Measurements from ENCODE around the gene CNGB1. TPM values are rescaled to one million over a fixed set of nuclear protein-coding genes. Genes with fewer than 3 reads are reported as not detected.
A peak's percentile ranks its signal among the peaks of the same experiment; 100 is the strongest.
"Not testable (repeated sequence)": the region's sequence is repeated elsewhere in the genome, so short reads cannot be mapped to it uniquely, and the experiment has no call there.

The CNGB1 gene
- total and polyA plus RNA-seq, 2 of the 13 experiments (the other 11 are each of a cell fraction or from before 2014, with no cell fraction given): 0.02 to 0.15 TPM

- ChIA-PET CTCF (ENCODE audit: low intra/inter-chr PET ratio, low total read pairs) (no interaction called here), POLR2A (no interaction called here)
- Histone ChIP-seq H3K36me3 (replicated peaks in 1 of 2; ENCODE audit: control insufficient read depth in 1 of 2, insufficient read depth in 2 of 2, low read length in 2 of 2) (no peaks in the 10 kb centered on the region), H4K20me1 (ENCODE audit: insufficient read depth, low read length) (no peaks in the 10 kb centered on the region), H3K9ac (ENCODE audit: insufficient read depth, low read depth, low read length) (no peak overlapping the region), H3K4me3 (replicated peaks in 1 of 3; ENCODE audit: insufficient read depth in 1 of 3, low read depth in 2 of 3, low read length in 3 of 3) (no peak overlapping the region), H3K4me2 (ENCODE audit: low read depth, low read length) (no peak overlapping the region), H3K27ac (ENCODE audit: extremely low read length, insufficient read depth, low read length) (no peak overlapping the region), H3K9me3 (ENCODE audit: low read length) (no peaks in the 10 kb centered on the region), H3K79me2 (ENCODE audit: insufficient read depth, low read length) (no peaks in the 10 kb centered on the region), H3K4me1 (ENCODE audit: insufficient read depth, low read length) (peaks cover 50% of the 10 kb centered on the region), H2AFZ (ENCODE audit: low read length) (no peak overlapping the region), H3K27me3 (ENCODE audit: control insufficient read depth in 1 of 2, insufficient read depth in 2 of 2, low read length in 2 of 2) (no peaks in the 10 kb centered on the region)
- in situ Hi-C loops (cut with HindIII; ENCODE audit: extremely low pct_ligation_motif_present, low pct_unique_long_range_greater_than_20kb) (no loop called here), intact Hi-C loops (cut with micrococcal nuclease; ENCODE audit: unreplicated experiment) (loop anchor here (1.0 kb wide), 1 partner anchor 11 kb away; no protein-coding TSS in a partner anchor)
- DNase-seq (ENCODE audit: low spot score): no peak
- WGBS (ENCODE audit: low lambda C conversion rate): 84% methylated on average over 10 of the region's 10 CpGs
- no TSS peak for BruUV-seq (replicated peaks)
- ATAC-seq: no peak
- no peak for FAIRE-seq
- no peak for TF ChIP-seq BRD4 (CRISPR knock-in tag; IDR thresholded peaks at IDR 0.05)
- no peak for TF ChIP-seq EZH2 (conservative IDR thresholded peaks at IDR 0.05; ENCODE audit: low read depth, low read length)
- TF ChIP-seq SMYD3 (CRISPR knock-in tag; IDR thresholded peaks at IDR 0.05): no peak
- TF ChIP-seq RFX1 (IDR thresholded peaks at IDR 0.05): peak; percentile 45
Measured at GRCh38 chr16:57837305-57838125, 133.4 kb downstream of the CNGB1 start.

GRCh38 chr16:57835439-57835838 lies 135.5 kb downstream of the CNGB1 start:
- not testable (repeated sequence) for FAIRE-seq

More at GRCh38 chr16:57835439-57835838, 135.5 kb downstream of the CNGB1 start:
- ATAC-seq; H3K36me3 ChIP-seq (replicated peaks in 1 of 2; ENCODE audit: control insufficient read depth in 1 of 2, insufficient read depth in 2 of 2, low read length in 2 of 2); BruUV-seq (replicated peaks); H3K79me2 ChIP-seq (ENCODE audit: insufficient read depth, low read length); H3K27me3 ChIP-seq (ENCODE audit: control insufficient read depth in 1 of 2, insufficient read depth in 2 of 2, low read length in 2 of 2); H2AFZ ChIP-seq (ENCODE audit: low read length); H3K27ac ChIP-seq (ENCODE audit: extremely low read length, insufficient read depth, low read length); intact Hi-C loops (cut with micrococcal nuclease; ENCODE audit: unreplicated experiment); H4K20me1 ChIP-seq (ENCODE audit: insufficient read depth, low read length); POLR2A ChIA-PET; DNase-seq (ENCODE audit: low spot score); H3K9ac ChIP-seq (ENCODE audit: insufficient read depth, low read depth, low read length); H3K9me3 ChIP-seq (ENCODE audit: low read length); H3K4me2 ChIP-seq (ENCODE audit: low read depth, low read length); H3K4me3 ChIP-seq (replicated peaks in 1 of 3; ENCODE audit: insufficient read depth in 1 of 3, low read depth in 2 of 3, low read length in 3 of 3); CTCF ChIA-PET (ENCODE audit: low intra/inter-chr PET ratio, low total read pairs); in situ Hi-C loops (cut with HindIII; ENCODE audit: extremely low pct_ligation_motif_present, low pct_unique_long_range_greater_than_20kb): not testable (repeated sequence)
- WGBS (ENCODE audit: low lambda C conversion rate): 90% methylated on average over 4 of the region's 4 CpGs
- peaks cover 37% of the 10 kb centered on the region for H3K4me1 ChIP-seq (ENCODE audit: insufficient read depth, low read length)

Data from HepG2 (cell line).